ENCODE measurements around the gene ZNF221.

ZNF221 gene

GRCh38 chr19:43910884-43911283 lies 40.1 kb upstream of the ZNF221 start:
- H3K27ac ChIP-seq, result no peak overlapping the region
- TF ChIP-seq CTCF (IDR thresholded peaks at IDR 0.05) (no peak), ZFX (IDR thresholded peaks at IDR 0.05; ENCODE audit: borderline replicate concordance) (no peak)

- TF ChIP-seq ZFX (IDR thresholded peaks at IDR 0.05; ENCODE audit: borderline replicate concordance), result no peak
- TF ChIP-seq CTCF (IDR thresholded peaks at IDR 0.05), result no peak
- no peak overlapping the region for H3K27ac ChIP-seq
Observed at GRCh38 chr19:43913383-43913782, 37.6 kb upstream of the ZNF221 start.

- no peak for TF ChIP-seq ZFX (IDR thresholded peaks at IDR 0.05; ENCODE audit: borderline replicate concordance)
- no peak for TF ChIP-seq CTCF (IDR thresholded peaks at IDR 0.05)
- H3K27ac ChIP-seq, result no peak overlapping the region
Observed at GRCh38 chr19:43914051-43914450, 37.0 kb upstream of the ZNF221 start.

GRCh38 chr19:43923875-43924274 lies 27.2 kb upstream of the ZNF221 start:
- TF ChIP-seq ZFX (IDR thresholded peaks at IDR 0.05; ENCODE audit: borderline replicate concordance), result no peak
- no peak overlapping the region for H3K27ac ChIP-seq

- no peak overlapping the region for H3K27ac ChIP-seq
- no peak for TF ChIP-seq CTCF (IDR thresholded peaks at IDR 0.05)
- no peak for TF ChIP-seq ZFX (IDR thresholded peaks at IDR 0.05; ENCODE audit: borderline replicate concordance)
Observed at GRCh38 chr19:43928820-43929219, 22.2 kb upstream of the ZNF221 start.

GRCh38 chr19:43934055-43934984 lies 16.7 kb upstream of the ZNF221 start:
- TF ChIP-seq ZFX (IDR thresholded peaks at IDR 0.05; ENCODE audit: borderline replicate concordance) (no peak), CTCF (IDR thresholded peaks at IDR 0.05) (no peak)

GRCh38 chr19:43934985-43935708 lies 15.9 kb upstream of the ZNF221 start, which contains the start of gene ZNF45:
Gene ZNF45, minus strand, starts transcription at chr19:43935282. Its CDS starts 13,097 bp downstream, at chr19:43922185.
- TF ChIP-seq ZFX (IDR thresholded peaks at IDR 0.05; ENCODE audit: borderline replicate concordance) (no peak), CTCF (IDR thresholded peaks at IDR 0.05) (no peak)
- H3K27ac ChIP-seq, result peak within 1 kb of the TSS; percentile 69

More at GRCh38 chr19:43934055-43934984, 16.7 kb upstream of the ZNF221 start:
- H3K27ac ChIP-seq, result peak overlapping the region; percentile 69
